ENCODE results near the gene MRGPRF. TPM values are rescaled to one million over a fixed set of nuclear protein-coding genes. Genes with fewer than 3 reads are reported as not detected.
A peak's percentile ranks its signal among the peaks of the same experiment; 100 is the strongest.
"Not testable (repeated sequence)": the region's sequence is repeated elsewhere in the genome, so short reads cannot be mapped to it uniquely, and the experiment has no call there.

Gene MRGPRF
- total RNA-seq, 2 donors from 2014 or later: 4.7 to 7.6 TPM

DNA sequence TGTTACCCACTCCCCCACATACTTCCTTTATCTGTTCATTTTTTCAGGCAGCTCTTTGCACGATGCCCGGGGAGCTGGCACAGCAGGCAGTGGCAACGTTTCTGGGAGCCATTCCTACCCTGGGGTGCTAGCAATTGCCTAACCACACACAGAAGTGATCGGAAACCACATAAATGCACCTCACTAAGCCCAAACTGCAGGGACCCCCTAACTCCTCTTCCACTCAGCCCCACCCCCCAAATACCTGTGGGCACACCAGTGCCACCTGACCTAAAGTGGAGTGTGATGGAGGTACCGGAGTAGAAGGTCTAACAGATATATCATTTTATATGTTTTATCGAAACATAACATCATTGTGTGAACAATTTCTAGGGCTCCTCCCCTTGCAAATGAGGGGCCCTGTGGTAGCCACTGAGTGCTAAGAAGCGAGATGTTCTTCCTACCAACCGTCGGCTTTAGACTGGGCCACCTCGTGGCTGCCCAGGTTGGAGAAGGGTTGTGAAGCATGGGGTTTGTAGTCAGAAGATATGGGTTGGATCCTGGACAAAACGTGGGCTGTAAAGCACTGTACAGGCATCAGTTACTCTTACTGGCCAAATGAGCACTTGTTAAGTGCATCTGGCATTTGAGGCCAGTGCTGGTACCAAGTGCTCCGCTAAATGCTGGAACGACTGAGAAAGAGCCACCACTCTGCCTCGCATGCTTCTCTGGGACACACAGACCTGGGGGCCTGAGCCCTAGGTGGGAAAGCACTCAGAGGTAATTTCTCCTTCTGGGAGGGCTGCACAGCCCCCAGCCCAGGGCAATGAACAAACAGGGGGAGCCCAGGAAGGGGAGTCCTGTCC is 35.0 kb downstream of the MRGPRF start:
- ATAC-seq (no peak), DNase-seq (peak in 1 of 4 donors; percentile 0)
- no peak for TF ChIP-seq POLR2A (IDR thresholded peaks at IDR 0.05)
- TF ChIP-seq, protein P1, sequence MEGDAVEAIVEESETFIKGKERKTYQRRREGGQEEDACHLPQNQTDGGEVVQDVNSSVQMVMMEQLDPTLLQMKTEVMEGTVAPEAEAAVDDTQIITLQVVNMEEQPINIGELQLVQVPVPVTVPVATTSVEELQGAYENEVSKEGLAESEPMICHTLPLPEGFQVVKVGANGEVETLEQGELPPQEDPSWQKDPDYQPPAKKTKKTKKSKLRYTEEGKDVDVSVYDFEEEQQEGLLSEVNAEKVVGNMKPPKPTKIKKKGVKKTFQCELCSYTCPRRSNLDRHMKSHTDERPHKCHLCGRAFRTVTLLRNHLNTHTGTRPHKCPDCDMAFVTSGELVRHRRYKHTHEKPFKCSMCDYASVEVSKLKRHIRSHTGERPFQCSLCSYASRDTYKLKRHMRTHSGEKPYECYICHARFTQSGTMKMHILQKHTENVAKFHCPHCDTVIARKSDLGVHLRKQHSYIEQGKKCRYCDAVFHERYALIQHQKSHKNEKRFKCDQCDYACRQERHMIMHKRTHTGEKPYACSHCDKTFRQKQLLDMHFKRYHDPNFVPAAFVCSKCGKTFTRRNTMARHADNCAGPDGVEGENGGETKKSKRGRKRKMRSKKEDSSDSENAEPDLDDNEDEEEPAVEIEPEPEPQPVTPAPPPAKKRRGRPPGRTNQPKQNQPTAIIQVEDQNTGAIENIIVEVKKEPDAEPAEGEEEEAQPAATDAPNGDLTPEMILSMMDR (IDR thresholded peaks at IDR 0.05): no peak
- Histone ChIP-seq H3K27me3 (no peaks in the 10 kb centered on the region), H3K4me3 (no peak overlapping the region), H3K4me1 (no peaks in the 10 kb centered on the region), H3K9me3 (no peaks in the 10 kb centered on the region), H3K27ac (no peak overlapping the region), H3K36me3 (replicated peaks in 1 of 2; ENCODE audit: insufficient read depth in 1 of 2, low read depth in 2 of 2) (no peaks in the 10 kb centered on the region)
- intact Hi-C loops (cut with DNase I): no loop called here
- WGBS, 2 donors: 37 to 51% methylated on average over 11 to 14 of the region's 14 CpGs

DNA sequence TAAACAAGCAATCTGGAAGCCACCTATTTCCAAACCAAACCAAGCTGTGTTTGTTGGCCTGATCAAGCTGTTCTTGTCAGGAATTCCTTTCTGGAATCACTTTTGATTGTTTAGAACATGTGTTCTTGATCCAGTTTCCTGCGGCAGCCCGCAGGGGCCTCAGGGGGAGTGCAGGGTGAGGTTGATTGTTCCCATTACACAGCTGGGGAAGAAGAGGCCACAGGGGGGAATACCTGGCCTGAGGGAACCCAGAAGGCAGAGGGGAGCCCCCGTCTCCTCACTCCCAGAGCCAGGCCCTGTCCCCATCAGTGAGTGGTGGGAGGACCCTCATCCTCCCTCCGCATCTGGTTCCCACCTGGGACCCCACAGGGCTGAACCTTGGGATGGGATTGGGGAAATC is 36.5 kb downstream of the MRGPRF start:
- ATAC-seq (no peak), DNase-seq (no peak)
- Histone ChIP-seq H3K27me3 (no peaks in the 10 kb centered on the region), H3K4me3 (no peak overlapping the region), H3K4me1 (no peaks in the 10 kb centered on the region), H3K27ac (no peak overlapping the region), H3K9me3 (no peaks in the 10 kb centered on the region), H3K36me3 (replicated peaks in 1 of 2; ENCODE audit: insufficient read depth in 1 of 2, low read depth in 2 of 2) (no peaks in the 10 kb centered on the region)
- 67 to 81% methylated on average over 4 of the region's 4 CpGs for WGBS, 2 donors
- TF ChIP-seq, protein P1 (IDR thresholded peaks at IDR 0.05): no peak
- TF ChIP-seq POLR2A (IDR thresholded peaks at IDR 0.05): no peak
- intact Hi-C loops (cut with DNase I): no loop called here

DNA sequence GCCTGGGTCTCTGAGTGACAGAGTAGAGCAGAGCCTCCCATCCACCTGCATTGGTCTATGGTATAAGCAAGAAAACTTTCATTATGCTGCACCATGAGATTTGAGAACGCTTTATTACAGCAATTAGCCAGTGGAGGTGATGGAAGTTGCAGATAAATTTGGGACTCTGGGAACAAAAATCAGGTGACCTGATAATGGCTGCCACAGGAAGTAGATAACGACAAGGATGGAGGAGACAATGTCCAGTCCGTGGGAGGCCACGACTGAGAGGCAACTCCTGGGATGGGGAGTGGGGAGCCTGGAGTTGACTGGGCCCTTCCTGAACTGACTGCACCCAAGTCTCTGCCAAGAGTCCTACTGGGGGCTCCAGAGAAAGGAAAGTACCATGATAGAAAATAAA is 37.0 kb downstream of the MRGPRF start:
- H3K27me3 ChIP-seq: no peaks in the 10 kb centered on the region
- DNase-seq (no peak), ATAC-seq (no peak)
- H3K4me3 ChIP-seq: no peak overlapping the region
- H3K9me3 ChIP-seq: no peaks in the 10 kb centered on the region
- TF ChIP-seq, protein P1 (IDR thresholded peaks at IDR 0.05): no peak
- TF ChIP-seq POLR2A (IDR thresholded peaks at IDR 0.05): no peak
- intact Hi-C loops (cut with DNase I): no loop called here
- no peak overlapping the region for H3K27ac ChIP-seq
- no peaks in the 10 kb centered on the region for H3K4me1 ChIP-seq
- H3K36me3 ChIP-seq (replicated peaks in 1 of 2; ENCODE audit: insufficient read depth in 1 of 2, low read depth in 2 of 2): no peaks in the 10 kb centered on the region
- 50 to 54% methylated on average over 4 of the region's 4 CpGs for WGBS, 2 donors

DNA sequence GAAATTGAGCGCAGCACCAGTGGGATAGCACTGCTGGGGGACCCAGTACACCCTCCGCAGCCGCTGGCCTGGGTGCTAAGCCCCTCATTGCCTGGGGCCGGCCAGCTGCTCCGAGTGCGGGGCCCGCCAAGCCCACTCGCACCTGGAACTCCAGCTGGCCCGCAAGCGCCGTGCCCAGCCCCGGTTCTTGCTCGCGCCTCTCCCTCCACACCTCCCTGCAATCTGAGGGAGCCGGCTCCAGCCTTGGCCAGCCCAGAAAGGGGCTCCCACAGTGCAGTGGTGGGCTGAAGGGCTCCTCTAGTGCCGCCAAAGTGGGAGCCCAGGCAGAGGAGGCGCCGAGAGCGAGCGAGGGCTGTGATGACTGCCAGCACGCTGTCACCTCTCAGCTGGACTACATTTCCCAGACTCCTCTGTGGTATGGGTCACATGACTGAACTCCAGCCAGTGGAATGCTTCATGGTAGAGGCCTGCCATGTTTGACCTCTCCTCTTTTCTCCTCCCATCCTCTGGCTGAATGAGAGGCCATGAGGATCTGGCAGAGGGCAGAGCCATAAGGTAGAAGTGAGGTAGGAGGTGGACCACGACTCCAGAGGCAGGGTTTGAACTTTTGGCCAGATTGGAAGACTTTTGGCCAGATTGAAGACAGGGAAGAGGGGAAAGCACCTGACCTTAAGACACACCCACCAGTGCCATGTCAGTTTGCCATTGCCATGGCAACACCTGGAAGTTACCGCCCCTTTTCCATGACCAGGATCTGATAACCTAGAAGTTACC is 38.4 kb downstream of the MRGPRF start:
- no peaks in the 10 kb centered on the region for H3K4me1 ChIP-seq
- ATAC-seq: no peak
- 82 to 94% methylated on average over 17 to 23 of the region's 23 CpGs for WGBS, 2 donors
- H3K36me3 ChIP-seq (replicated peaks in 1 of 2; ENCODE audit: insufficient read depth in 1 of 2, low read depth in 2 of 2): no peaks in the 10 kb centered on the region
- H3K27me3 ChIP-seq: no peaks in the 10 kb centered on the region
- TF ChIP-seq POLR2A (IDR thresholded peaks at IDR 0.05): no peak
- TF ChIP-seq, protein P1 (IDR thresholded peaks at IDR 0.05): no peak
- intact Hi-C loops (cut with DNase I): no loop called here
- H3K27ac ChIP-seq: no peak overlapping the region
- no peak for DNase-seq
- no peaks in the 10 kb centered on the region for H3K9me3 ChIP-seq
- no peak overlapping the region for H3K4me3 ChIP-seq

DNA sequence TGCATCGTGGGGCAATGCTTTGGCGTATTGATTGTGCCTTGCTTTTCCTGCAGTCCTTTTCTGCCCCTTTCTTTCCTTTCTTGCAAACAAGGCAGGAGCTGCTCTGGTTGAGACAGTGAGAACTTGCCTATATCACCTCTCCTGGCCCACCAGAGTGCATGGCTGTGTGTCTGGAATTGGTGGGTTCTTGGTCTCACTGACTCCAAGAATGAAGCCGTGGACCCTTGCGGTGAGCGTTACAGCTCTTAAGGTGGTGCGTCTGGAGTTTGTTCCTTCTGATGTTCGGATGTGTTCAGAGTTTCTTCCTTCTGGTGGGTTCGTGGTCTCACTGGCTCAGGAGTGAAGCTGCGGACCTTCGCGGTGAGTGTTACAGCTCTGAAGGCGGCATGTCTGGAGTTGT is 39.3 kb downstream of the MRGPRF start:
- DNase-seq; H3K36me3 ChIP-seq (replicated peaks in 1 of 2; ENCODE audit: insufficient read depth in 1 of 2, low read depth in 2 of 2); H3K9me3 ChIP-seq; H3K4me3 ChIP-seq; intact Hi-C loops (cut with DNase I); H3K4me1 ChIP-seq; H3K27me3 ChIP-seq; H3K27ac ChIP-seq; ATAC-seq: not testable (repeated sequence)
- 69 to 77% methylated on average over 8 to 12 of the region's 12 CpGs for WGBS, 2 donors

Data from body of pancreas (tissue), 4 donors.